ENCODE results near the gene ANKRD44.
"Not testable (repeated sequence)": the region's sequence is repeated elsewhere in the genome, so short reads cannot be mapped to it uniquely, and the experiment has no call there.

The ANKRD44 gene

GRCh38 chr2:197010200-197011020 lies 300.2 kb downstream of the ANKRD44 start:
- no peak for DNase-seq

- not testable (repeated sequence) for DNase-seq
Observed at GRCh38 chr2:197008741-197009341, 301.7 kb downstream of the ANKRD44 start.

GRCh38 chr2:197007716-197008628 lies 302.6 kb downstream of the ANKRD44 start:
- DNase-seq = no peak

- no peak for DNase-seq
Observed at GRCh38 chr2:197001921-197002320, 308.7 kb downstream of the ANKRD44 start.

- DNase-seq = no peak
Observed at GRCh38 chr2:196995757-196996314, 314.7 kb downstream of the ANKRD44 start.

- no peak for DNase-seq
Observed at GRCh38 chr2:196994764-196995163, 315.8 kb downstream of the ANKRD44 start.

- DNase-seq = no peak
Observed at GRCh38 chr2:196993617-196994016, 317.0 kb downstream of the ANKRD44 start.

- DNase-seq = no peak
Observed at GRCh38 chr2:196992466-196992865, 318.1 kb downstream of the ANKRD44 start.

- no peak for DNase-seq
Observed at GRCh38 chr2:196990788-196991461, 319.7 kb downstream of the ANKRD44 start.

GRCh38 chr2:196990092-196990491 lies 320.5 kb downstream of the ANKRD44 start:
- no peak for DNase-seq

- no peak for DNase-seq
Observed at GRCh38 chr2:196989496-196989895, 321.1 kb downstream of the ANKRD44 start.

- DNase-seq = no peak
Observed at GRCh38 chr2:196988639-196989038, 321.9 kb downstream of the ANKRD44 start.

- peak; percentile 66 for DNase-seq
Observed at GRCh38 chr2:196987649-196988364, 322.8 kb downstream of the ANKRD44 start.

- DNase-seq = no peak
Observed at GRCh38 chr2:196987298-196987648, 323.3 kb downstream of the ANKRD44 start.

GRCh38 chr2:196985511-196986183 lies 324.9 kb downstream of the ANKRD44 start:
- DNase-seq = no peak

- no peak for DNase-seq
Observed at GRCh38 chr2:196984903-196985302, 325.7 kb downstream of the ANKRD44 start.

GRCh38 chr2:196983934-196984333 lies 326.6 kb downstream of the ANKRD44 start:
- no peak for DNase-seq

- DNase-seq = no peak
Observed at GRCh38 chr2:196980473-196980872, 330.1 kb downstream of the ANKRD44 start.

GRCh38 chr2:196980001-196980400 lies 330.6 kb downstream of the ANKRD44 start:
- DNase-seq = peak; percentile 21

GRCh38 chr2:196977507-196977906 lies 333.1 kb downstream of the ANKRD44 start:
- DNase-seq = no peak

- no peak for DNase-seq
Observed at GRCh38 chr2:196974970-196975369, 335.6 kb downstream of the ANKRD44 start.
